Measurements from ENCODE around the gene HSPH1.
A peak's percentile ranks its signal among the peaks of the same experiment; 100 is the strongest.
"Not testable (repeated sequence)": the region's sequence is repeated elsewhere in the genome, so short reads cannot be mapped to it uniquely, and the experiment has no call there.

Gene HSPH1

GRCh38 chr13:31122544-31123260 lies 39.0 kb downstream of the HSPH1 start:
- DNase-seq: no peak

DNA sequence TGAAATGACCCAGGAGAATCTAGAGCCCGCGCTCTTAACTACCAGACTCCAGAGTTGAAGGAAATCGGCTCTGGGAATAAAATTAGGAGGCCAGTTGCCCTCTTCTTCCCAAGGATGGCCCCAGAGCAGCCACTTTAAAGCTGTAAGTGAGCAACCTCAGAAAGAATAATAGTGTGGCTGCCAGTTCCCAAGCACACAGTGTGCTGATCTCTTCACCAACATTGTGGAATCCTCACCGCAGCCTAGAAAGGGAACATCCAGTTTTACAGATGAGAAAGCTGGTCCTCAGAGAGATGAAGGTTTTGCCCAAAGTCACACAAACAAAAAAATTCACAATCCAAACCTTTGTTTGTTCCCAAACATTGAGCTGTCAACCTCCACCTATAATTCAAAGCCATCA lies 39.6 kb downstream of the HSPH1 start:
- no peak for DNase-seq

GRCh38 chr13:31121379-31122140 lies 40.1 kb downstream of the HSPH1 start:
- no peak for DNase-seq

- DNase-seq: peak; percentile 52
These were observed 41.6 kb downstream of the HSPH1 start for GRCh38 chr13:31119966-31120700.

DNA sequence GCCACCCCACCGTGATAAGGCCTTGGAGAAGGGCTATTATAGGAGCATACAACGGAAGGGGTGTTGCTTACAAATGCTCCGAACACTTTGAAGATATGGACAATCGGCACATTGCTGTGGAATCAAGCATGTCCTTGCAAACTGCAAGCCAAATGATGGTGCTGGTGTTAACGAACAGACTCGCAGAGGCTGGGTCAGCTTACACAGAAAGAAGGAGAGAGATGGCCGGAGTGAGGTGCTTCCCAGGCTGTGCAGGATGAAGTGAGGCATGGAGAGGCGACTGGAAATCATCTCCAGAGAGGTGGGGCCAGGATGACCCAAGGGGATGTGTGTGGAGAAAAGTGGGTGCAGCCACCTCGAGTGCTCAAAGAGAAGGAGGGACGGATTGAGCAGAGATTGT lies 42.2 kb downstream of the HSPH1 start:
- DNase-seq: no peak

GRCh38 chr13:31116224-31116623 lies 45.5 kb downstream of the HSPH1 start:
- no peak for DNase-seq

DNA sequence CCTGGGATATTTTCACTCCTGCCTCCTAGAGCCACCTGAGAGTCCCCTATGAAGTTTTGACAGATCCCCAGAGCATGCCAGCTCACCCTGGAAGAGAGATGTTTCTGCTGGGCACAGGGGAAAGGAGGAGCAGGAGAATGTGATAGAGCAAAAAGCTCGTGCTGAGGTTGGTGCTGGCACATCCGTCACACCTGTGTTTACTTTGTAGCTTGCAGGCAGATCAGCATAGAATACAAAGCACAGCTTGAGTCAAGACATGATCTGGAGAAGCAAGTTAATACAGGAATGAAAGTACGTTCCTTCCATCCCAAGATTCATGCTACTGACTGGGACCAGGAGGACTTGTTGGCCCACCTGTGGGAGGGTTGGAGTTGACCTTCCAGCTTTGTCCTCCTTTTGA lies 46.1 kb downstream of the HSPH1 start:
- no peak for DNase-seq

DNA sequence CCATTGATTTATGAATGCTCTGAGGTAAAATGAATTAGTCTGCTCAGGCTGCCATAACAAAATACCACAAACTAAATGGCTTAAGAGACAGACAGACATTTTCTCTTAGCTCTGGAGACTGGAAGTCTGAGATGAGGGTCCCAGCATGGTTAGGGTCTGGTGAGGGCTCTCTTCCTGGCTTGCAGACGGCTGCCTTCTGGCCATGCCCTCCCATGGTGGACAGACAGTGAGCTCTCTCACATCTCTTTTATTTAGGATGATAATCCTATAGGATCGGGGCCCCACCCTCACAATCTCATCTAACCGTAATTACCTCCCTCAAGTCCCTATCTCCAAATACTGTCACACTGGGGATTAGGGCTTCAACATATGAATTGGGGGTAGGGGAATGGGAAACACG lies 47.1 kb downstream of the HSPH1 start:
- no peak for DNase-seq

DNA sequence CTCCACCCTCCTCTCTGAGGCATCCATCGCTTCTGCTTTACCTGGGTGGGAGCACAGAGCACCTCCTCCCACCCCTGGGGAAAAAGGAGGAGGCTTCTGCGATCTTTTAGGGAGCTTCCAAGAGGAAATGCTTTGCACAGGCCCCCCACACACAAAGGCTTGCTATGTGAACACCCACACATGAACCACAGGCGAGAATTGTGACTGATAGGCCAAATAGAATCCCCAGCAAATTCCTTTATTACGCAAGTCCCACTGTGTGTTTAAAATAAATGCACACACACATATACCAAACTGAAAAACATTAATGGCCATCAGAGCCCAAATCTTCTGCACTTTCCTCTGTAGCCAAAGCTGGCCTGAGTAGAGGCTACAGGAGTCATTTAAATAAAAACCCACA lies 50.6 kb downstream of the HSPH1 start:
- DNase-seq: no peak

GRCh38 chr13:31110617-31111016 lies 51.1 kb downstream of the HSPH1 start:
- DNase-seq: no peak

- DNase-seq: no peak
These were observed 51.5 kb downstream of the HSPH1 start for GRCh38 chr13:31110169-31110568.

- no peak for DNase-seq
These were observed 54.6 kb downstream of the HSPH1 start for GRCh38 chr13:31107109-31107508.

- no peak for DNase-seq
These were observed 55.8 kb downstream of the HSPH1 start for GRCh38 chr13:31105856-31106255.

GRCh38 chr13:31105020-31105795 lies 56.5 kb downstream of the HSPH1 start:
- no peak for DNase-seq

GRCh38 chr13:31102905-31103304 lies 58.8 kb downstream of the HSPH1 start:
- no peak for DNase-seq

GRCh38 chr13:31101472-31102170 lies 60.1 kb downstream of the HSPH1 start:
- DNase-seq: no peak

- no peak for DNase-seq
These were observed 61.0 kb downstream of the HSPH1 start for GRCh38 chr13:31100721-31101120.

DNA sequence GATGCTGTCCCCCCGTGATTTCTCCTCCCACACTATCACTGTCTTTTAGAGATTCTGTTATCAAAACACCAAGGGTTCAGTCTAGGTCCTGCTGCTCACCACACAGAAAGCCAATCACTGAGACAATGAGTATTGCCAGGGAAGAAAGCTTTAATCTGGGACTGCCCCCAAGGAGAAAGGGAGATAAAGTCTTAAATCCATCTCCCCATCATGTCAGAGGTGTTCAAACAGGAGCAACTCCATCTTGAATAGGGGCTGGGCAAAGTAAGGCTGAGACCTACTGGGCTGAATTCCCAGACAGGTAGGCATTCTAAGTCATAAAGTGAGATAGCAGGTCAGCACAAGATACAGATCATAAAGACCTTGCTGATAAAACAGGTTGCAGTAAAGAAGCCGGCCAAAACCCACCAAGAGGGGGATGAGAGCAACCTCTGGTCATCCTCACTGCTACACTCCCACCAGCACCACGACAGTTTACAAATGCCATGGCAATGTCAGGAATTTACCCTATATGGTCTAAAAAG lies 63.7 kb downstream of the HSPH1 start:
- DNase-seq: not testable (repeated sequence)

GRCh38 chr13:31096654-31097302 lies 64.9 kb downstream of the HSPH1 start:
- DNase-seq: no peak

- no peak for DNase-seq
These were observed 67.2 kb downstream of the HSPH1 start for GRCh38 chr13:31094331-31095015.

Measured in NCI-H187 treated with DMSO at 0.1 percent for 48 hours (cell line).